H9 (cell line): ENCODE data around the gene ADTRP. TPM values are rescaled to one million over a fixed set of nuclear protein-coding genes. Genes with fewer than 3 reads are reported as not detected.

Experiments
- DNase-seq: peaks from one replicate; pipeline ENCODE4 v3.0.0-alpha.2; 2017
- H2AFZ ChIP-seq: one replicate; pipeline ENCODE4 v1.6.1; 2013; ENCODE audit warnings: mild to moderate bottlenecking, low read length, control low read depth, moderate library complexity
- H2AK5ac ChIP-seq: 2 replicates; pipeline ENCODE4 v1.6.1; 2013; ENCODE audit warnings: low read length, control low read depth, mixed read lengths; ENCODE audit not compliant: insufficient read length
- H2BK120ac ChIP-seq: one replicate; pipeline ENCODE4 v1.6.1; 2013; ENCODE audit warnings: low read depth, mild to moderate bottlenecking, low read length, control low read depth, inconsistent platforms; ENCODE audit not compliant: poor library complexity, severe bottlenecking
- H2BK12ac ChIP-seq: 2 replicates; pipeline ENCODE4 v1.6.1; 2013; ENCODE audit warnings: low read length, control low read depth, mixed read lengths, low read depth; ENCODE audit not compliant: insufficient read length
- H2BK15ac ChIP-seq: 2 replicates; pipeline ENCODE4 v1.6.1; 2013; ENCODE audit warnings: low read depth, low read length, control low read depth
- H2BK20ac ChIP-seq: one replicate; pipeline ENCODE4 v1.6.1; 2013; ENCODE audit warnings: low read depth, mild to moderate bottlenecking, low read length, control low read depth, inconsistent platforms; ENCODE audit not compliant: poor library complexity, severe bottlenecking
- H2BK5ac ChIP-seq: 2 replicates; pipeline ENCODE4 v1.6.1; 2013; ENCODE audit warnings: low read length, control low read depth, mixed read lengths; ENCODE audit not compliant: insufficient read length
- H3K14ac ChIP-seq: 2 replicates; pipeline ENCODE4 v1.6.1; 2013; ENCODE audit warnings: low read length, control low read depth; ENCODE audit not compliant: insufficient read depth
- H3K18ac ChIP-seq: 2 replicates; pipeline ENCODE4 v1.6.1; 2013; ENCODE audit warnings: low read depth, mild to moderate bottlenecking, mixed read lengths, low read length, control low read depth; ENCODE audit not compliant: insufficient read length
- H3K23ac ChIP-seq: 2 replicates; pipeline ENCODE4 v1.6.1; 2013; ENCODE audit warnings: low read length, control low read depth, mixed read lengths, low read depth; ENCODE audit not compliant: insufficient read length
- H3K23me2 ChIP-seq: 2 replicates; pipeline ENCODE4 v1.6.1; 2013; ENCODE audit warnings: low read depth, mild to moderate bottlenecking, mixed read lengths, low read length, control low read depth; ENCODE audit not compliant: insufficient read length, poor library complexity, severe bottlenecking
- H3K27ac ChIP-seq: 2 replicates; pipeline ENCODE4 v1.5.1; 2013; ENCODE audit warnings: low read length, control low read depth, mixed read lengths, low read depth; ENCODE audit not compliant: insufficient read length
- H3K27me3 ChIP-seq: 2 replicates; pipeline ENCODE4 v1.6.1; 2013; ENCODE audit warnings: low read length, control low read depth, inconsistent platforms; ENCODE audit not compliant: insufficient read depth
- H3K4ac ChIP-seq: 2 replicates; pipeline ENCODE4 v1.6.1; 2013; ENCODE audit warnings: low read depth, mild to moderate bottlenecking, control low read depth, inconsistent platforms, low read length, moderate library complexity
- H3K4me1 ChIP-seq: 2 replicates; pipeline ENCODE4 v1.6.1; 2013; ENCODE audit warnings: low read length, control low read depth, inconsistent platforms; ENCODE audit not compliant: insufficient read depth
- H3K4me2 ChIP-seq: 2 replicates; pipeline ENCODE4 v1.6.1; 2013; ENCODE audit warnings: low read length, control low read depth, mixed read lengths; ENCODE audit not compliant: insufficient read length, insufficient read depth
- H3K56ac ChIP-seq: 2 replicates; pipeline ENCODE4 v1.6.1; 2013; ENCODE audit warnings: low read depth, mild to moderate bottlenecking, mixed read lengths, low read length, control low read depth; ENCODE audit not compliant: insufficient read length
- H3K79me1 ChIP-seq: 2 replicates; pipeline ENCODE4 v1.6.1; 2013; ENCODE audit warnings: low read depth, mild to moderate bottlenecking, moderate library complexity, low read length, control low read depth, inconsistent platforms; ENCODE audit not compliant: insufficient read depth, poor library complexity, severe bottlenecking
- H3K79me2 ChIP-seq: 2 replicates; pipeline ENCODE4 v1.6.1; 2013; ENCODE audit warnings: low read length, control low read depth, inconsistent platforms; ENCODE audit not compliant: insufficient read depth
- H3K9ac ChIP-seq: 2 replicates; pipeline ENCODE4 v1.6.1; 2013; ENCODE audit warnings: low read length, control low read depth, mixed read lengths; ENCODE audit not compliant: insufficient read length; ENCODE audit errors: extremely low read depth
- H3K9me3 ChIP-seq: one replicate; pipeline ENCODE4 v1.6.1; 2013; ENCODE audit warnings: low read depth, low read length, inconsistent platforms; ENCODE audit not compliant: control insufficient read depth
- H3T11ph ChIP-seq: one replicate; pipeline ENCODE4 v1.6.1; 2013; ENCODE audit warnings: mild to moderate bottlenecking, low read length, control low read depth, inconsistent platforms
- H4K20me1 ChIP-seq: one replicate; pipeline ENCODE4 v1.6.1; 2013; ENCODE audit not compliant: control insufficient read depth, insufficient read length, insufficient read depth
- H4K5ac ChIP-seq: 2 replicates; pipeline ENCODE4 v1.6.1; 2013; ENCODE audit warnings: low read depth, mild to moderate bottlenecking, mixed read lengths, low read length, control low read depth; ENCODE audit not compliant: insufficient read length
- H4K8ac ChIP-seq: replicated peaks from 2 replicates; pipeline ENCODE4 v1.6.1; 2013; ENCODE audit warnings: low read length, control low read depth, mixed read lengths, low read depth; ENCODE audit not compliant: insufficient read length
- H4K91ac ChIP-seq: 2 replicates; pipeline ENCODE4 v1.6.1; 2013; ENCODE audit warnings: low read depth, mild to moderate bottlenecking, moderate library complexity, mixed read lengths, low read length, control low read depth; ENCODE audit not compliant: insufficient read length
- H3K27ac Mint-ChIP-seq, 3 experiments: 2 replicates in 2 of 3; 3 replicates in 1 of 3; pipeline ENCODE4 v1.8.0; 2020 to 2021; ENCODE audit warnings: mixed read lengths in 3 of 3, mild to moderate bottlenecking in 1 of 3, moderate library complexity in 1 of 3
- H3K27me3 Mint-ChIP-seq: 2 replicates; pipeline ENCODE4 v1.8.0; 2021; ENCODE audit warnings: low read depth, mild to moderate bottlenecking, moderate library complexity, mixed read lengths
- H3K36me3 Mint-ChIP-seq, 3 experiments: 2 replicates in 2 of 3; 3 replicates in 1 of 3; pipeline ENCODE4 v1.8.0; 2020 to 2021; ENCODE audit warnings: low read depth in 3 of 3, mixed read lengths in 3 of 3; ENCODE audit not compliant: insufficient read depth in 1 of 3
- H3K4me1 Mint-ChIP-seq, 2 experiments: 2 replicates each; pipeline ENCODE4 v1.8.0; 2020; ENCODE audit warnings: mixed read lengths in 2 of 2
- H3K4me3 Mint-ChIP-seq, 2 experiments: 2 replicates in 1 of 2; 3 replicates in 1 of 2; pipeline ENCODE4 v1.8.0; 2020 to 2021; ENCODE audit warnings: mild to moderate bottlenecking in 2 of 2, mixed read lengths in 2 of 2, moderate library complexity in 1 of 2
- H3K9me3 Mint-ChIP-seq, 2 experiments: 2 replicates in 1 of 2; 3 replicates in 1 of 2; pipeline ENCODE4 v1.8.0; 2020; ENCODE audit warnings: mild to moderate bottlenecking in 2 of 2, mixed read lengths in 2 of 2, moderate library complexity in 1 of 2
- CTCF ChIP-seq: fragments of 200-600 bp; sonication (generic); conservative IDR thresholded peaks from 3 replicates; pipeline ENCODE4 v1.8.0; 2021; ENCODE audit warnings: antibody characterized with exemption, mild to moderate bottlenecking
- WGBS: extraction: QIAGEN DNeasy Blood & Tissue Kit; methylation state at CpG from one replicate; pipeline ENCODE4 v1.1.7; 2013; ENCODE audit warnings: missing lambda C conversion rate, low lambda C conversion rate, mixed read lengths; ENCODE audit not compliant: insufficient read length; ENCODE audit errors: extremely low coverage; 5-methylcytosine and 5-hydroxymethylcytosine counted together
- total RNA-seq: library from RNA; stranded (reverse); gene quantifications from 2 replicates; pipeline ENCODE4 v1.2.1, GENCODE V29; 2021

The ADTRP gene
- total RNA-seq, 1 experiment from 2014 or later = not detected

GRCh38 chr6:11688425-11688709 lies 90.2 kb downstream of the ADTRP start:
- H4K20me1 ChIP-seq = no peaks in the 10 kb centered on the region
- H2BK5ac ChIP-seq = no peak overlapping the region
- H4K91ac ChIP-seq = no peak overlapping the region
- H3K36me3 Mint-ChIP-seq = peaks cover 0 to 11% (median 0%) of the 10 kb centered on the region in 3 experiments; a peak in 1 of 7 replicates
- no peak overlapping the region for H3K56ac ChIP-seq
- H3K4me3 Mint-ChIP-seq = no peak overlapping the region
- no peak overlapping the region for H3K23ac ChIP-seq
- WGBS = no CpG with 5 or more reads among the region's 1 CpG
- H2BK120ac ChIP-seq = no peak overlapping the region
- H3K4me1 Mint-ChIP-seq = peaks cover 21 to 22% of the 10 kb centered on the region in 2 experiments
- no peaks in the 10 kb centered on the region for H3K79me2 ChIP-seq
- DNase-seq = no peak
- H3K27me3 Mint-ChIP-seq = no peaks in the 10 kb centered on the region; the same call in 1 of the 2 replicates
- H3T11ph ChIP-seq = no peak overlapping the region
- no peak overlapping the region for H3K18ac ChIP-seq
- peak overlapping the region; percentile 32 for H3K4me2 ChIP-seq
- H3K9me3 Mint-ChIP-seq = no peaks in the 10 kb centered on the region; a peak in 2 of 5 replicates
- no peaks in the 10 kb centered on the region for H3K23me2 ChIP-seq
- H2BK15ac ChIP-seq = no peak overlapping the region
- no peak for TF ChIP-seq CTCF
- no peak overlapping the region for H3K9ac ChIP-seq
- H2BK20ac ChIP-seq = no peak overlapping the region
- no peak overlapping the region for H4K5ac ChIP-seq
- no peak overlapping the region for H3K14ac ChIP-seq
- H3K79me1 ChIP-seq = no peaks in the 10 kb centered on the region
- no peaks in the 10 kb centered on the region for H3K9me3 ChIP-seq
- H3K4me1 ChIP-seq = 0 out of 2 replicates have a peak, but pooled peaks cover 2% of the 10 kb centered on the region
- H3K27ac Mint-ChIP-seq = no peak overlapping the region
- no peak overlapping the region for H4K8ac ChIP-seq
- peak overlapping the region; percentile 30 for H3K27ac ChIP-seq
- no peak overlapping the region for H3K4ac ChIP-seq
- no peak overlapping the region for H2AFZ ChIP-seq
- no peaks in the 10 kb centered on the region; the same call in 1 of the 2 replicates for H3K27me3 ChIP-seq
- H2BK12ac ChIP-seq = no peak overlapping the region
- no peak overlapping the region for H2AK5ac ChIP-seq
